ENCODE results near the gene LYL1.

The LYL1 gene

DNA sequence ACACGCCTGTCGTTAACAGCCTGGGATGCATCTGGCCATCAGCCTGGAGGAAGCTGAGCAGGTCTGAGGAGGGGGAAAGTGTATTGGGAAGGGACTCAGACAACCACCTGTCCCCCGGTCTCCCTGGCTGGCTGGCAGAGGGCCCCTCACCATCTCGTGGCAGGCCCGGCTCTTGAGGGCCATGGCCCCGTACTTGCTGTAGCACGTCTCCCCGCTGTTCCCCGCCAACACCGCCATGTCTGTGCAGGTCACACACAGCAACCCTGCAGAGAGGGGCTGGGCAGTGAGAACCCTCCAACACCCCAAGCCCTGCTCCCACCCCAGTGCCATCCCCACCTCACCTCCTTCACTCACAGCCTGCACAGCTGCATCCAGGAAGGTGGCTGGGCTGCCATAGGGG, 9.9 kb upstream of the LYL1 start:
- TF ChIP-seq CTCF (IDR thresholded peaks at IDR 0.05; ENCODE audit: low read depth, low read length) = no peak
- H3K4me1 ChIP-seq = peaks cover 5% of the 10 kb centered on the region
- H3K9me3 ChIP-seq = no peaks in the 10 kb centered on the region
- no peaks in the 10 kb centered on the region for H3K27me3 ChIP-seq
- peaks cover 58% of the 10 kb centered on the region for H3K36me3 ChIP-seq
- no peak overlapping the region for H3K4me3 ChIP-seq (ENCODE audit: low read depth, low read length)
- DNase-seq = no peak

DNA sequence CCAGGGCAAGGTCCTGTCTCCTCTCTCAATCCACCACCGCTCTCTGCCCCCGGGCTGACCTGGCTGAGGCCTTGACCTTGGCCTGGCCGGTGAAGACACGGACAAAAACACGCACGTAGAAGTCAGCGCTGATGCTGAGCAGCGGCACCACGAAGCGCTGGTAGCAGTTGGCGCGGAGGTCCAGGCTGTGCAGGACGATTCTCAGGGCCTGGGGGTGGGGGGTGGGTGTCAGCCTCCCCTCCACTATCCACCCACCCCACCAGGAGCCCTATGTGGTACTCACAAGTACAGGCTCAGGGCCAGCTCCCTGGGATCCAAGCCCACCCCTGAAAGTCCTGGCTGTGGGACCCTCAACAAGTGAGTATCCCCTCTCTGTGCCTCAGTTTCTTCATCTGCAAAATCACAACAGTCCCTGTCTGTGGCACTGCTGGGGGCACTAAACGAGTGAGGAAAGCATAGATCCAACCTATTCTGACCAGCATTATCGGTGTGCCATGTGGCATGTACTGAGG, 7.5 kb upstream of the LYL1 start:
- Histone ChIP-seq H3K27me3 (no peaks in the 10 kb centered on the region), H3K9me3 (no peaks in the 10 kb centered on the region), H3K4me1 (no peaks in the 10 kb centered on the region; the same call in 1 of the 2 replicates), H3K4me3 (ENCODE audit: low read depth, low read length) (no peak overlapping the region), H3K36me3 (peaks cover 64% of the 10 kb centered on the region)
- no peak for TF ChIP-seq CTCF (IDR thresholded peaks at IDR 0.05; ENCODE audit: low read depth, low read length)
- no peak for DNase-seq

DNA sequence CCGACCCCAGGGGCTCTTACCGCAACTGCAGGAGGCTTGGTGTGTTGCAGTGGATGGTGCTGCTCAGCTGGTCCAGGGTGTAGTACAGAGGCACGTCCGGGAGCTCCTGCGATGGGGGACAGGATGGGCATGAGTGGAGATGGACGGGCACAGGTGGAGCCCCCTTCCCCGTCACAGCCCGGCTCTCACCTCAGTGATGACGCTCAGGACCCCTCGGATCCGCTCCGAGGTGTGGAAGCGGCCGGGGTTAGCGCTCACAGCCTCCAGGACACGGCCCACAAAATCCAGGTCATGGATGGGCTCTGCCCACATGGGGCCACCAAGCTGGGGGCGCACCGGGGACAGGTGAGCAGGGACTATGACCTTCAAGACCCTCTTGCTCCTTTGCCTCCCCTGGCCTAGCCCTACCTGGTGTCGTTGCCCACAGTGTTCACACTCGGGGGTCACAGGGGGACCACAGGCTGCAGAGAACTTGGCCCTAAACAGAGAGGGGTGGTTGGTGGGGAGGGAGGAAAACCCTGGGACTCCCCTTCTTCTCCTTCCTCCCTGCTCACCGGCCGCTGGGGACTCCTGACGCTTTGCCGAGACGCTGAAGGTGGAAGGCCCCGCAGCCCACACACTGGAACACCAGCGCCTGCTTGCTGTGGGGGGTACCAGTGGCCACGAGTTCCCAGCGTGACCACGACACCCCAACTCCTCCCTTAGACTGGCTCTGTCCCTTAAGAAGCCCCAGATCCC, 6.9 kb upstream of the LYL1 start:
- H3K9me3 ChIP-seq = no peaks in the 10 kb centered on the region
- no peak for DNase-seq
- no peak overlapping the region for H3K4me3 ChIP-seq (ENCODE audit: low read depth, low read length)
- TF ChIP-seq CTCF (IDR thresholded peaks at IDR 0.05; ENCODE audit: low read depth, low read length) = no peak
- peaks cover 4% of the 10 kb centered on the region; the same call in 1 of the 2 replicates for H3K4me1 ChIP-seq
- H3K27me3 ChIP-seq = no peaks in the 10 kb centered on the region
- peaks cover 60% of the 10 kb centered on the region for H3K36me3 ChIP-seq

DNA sequence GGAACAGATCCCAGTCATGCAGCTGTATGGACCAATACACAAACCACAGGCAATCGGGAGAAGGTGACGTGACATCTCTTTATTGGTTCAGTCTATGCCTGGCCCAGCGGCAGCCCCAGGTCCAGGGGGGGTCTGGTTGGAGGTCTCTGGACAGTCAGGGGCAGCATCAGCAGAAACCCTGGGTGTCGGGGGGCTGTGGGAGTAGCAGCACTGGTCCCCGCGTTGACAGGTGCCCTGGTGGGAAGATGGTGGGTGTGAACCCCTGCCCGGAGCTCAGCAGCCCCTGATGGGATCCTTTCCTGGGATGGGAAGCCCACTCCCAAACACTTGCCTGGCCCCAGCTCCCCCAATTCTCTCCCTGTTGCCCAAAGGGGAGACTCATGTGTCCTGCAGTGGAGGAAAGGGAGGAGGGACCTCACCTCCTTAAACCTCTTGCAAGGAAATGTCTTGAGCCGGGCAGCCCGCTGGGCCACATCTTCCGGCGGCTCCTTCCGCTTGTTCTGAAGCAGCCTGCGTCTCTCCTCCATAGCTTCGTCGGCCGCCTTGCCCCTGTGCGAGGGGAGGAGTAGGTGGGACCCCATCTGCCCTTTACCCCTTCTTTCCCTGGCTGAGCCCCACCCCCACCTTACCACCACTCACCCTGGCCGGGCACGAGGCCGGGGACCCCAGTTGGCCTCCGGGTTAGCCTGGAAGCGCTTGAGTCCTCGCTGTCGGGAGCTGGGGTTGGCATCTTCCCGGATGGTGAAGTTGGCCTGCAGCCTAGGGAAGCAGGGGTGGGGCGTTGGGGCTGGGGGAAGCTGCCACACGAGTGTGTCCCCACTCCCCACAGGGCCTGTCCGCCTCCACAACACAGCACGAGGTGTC, 2.4 kb upstream of the LYL1 start:
- H3K36me3 ChIP-seq = peaks cover 27% of the 10 kb centered on the region
- no peak for TF ChIP-seq CTCF (IDR thresholded peaks at IDR 0.05; ENCODE audit: low read depth, low read length)

DNA sequence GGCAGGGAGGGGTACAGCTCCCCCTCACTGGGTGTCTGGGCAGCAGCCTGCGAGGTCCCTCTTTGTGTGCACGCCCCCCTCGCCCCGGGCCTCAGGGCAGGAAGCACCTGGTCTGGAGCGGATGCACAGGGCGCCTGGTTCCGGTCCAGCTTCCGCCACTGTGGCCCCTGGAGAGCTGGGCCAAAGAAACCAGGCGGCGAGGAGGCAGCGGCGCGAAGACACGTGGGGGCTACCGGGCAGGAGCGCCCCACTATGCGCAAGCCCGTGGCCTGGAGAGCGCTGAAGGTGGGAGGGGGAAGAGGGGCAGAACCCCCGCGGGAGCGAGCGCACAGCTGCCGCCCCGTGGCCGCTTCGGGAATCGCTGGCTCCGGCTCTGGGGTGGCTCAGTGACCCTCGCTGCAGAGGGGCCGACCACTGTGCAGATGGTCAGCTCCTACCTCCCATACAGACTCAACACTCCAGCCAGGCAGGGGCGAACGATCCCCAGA, 1.7 kb upstream of the LYL1 start:
- H3K4me1 ChIP-seq = peaks cover 16% of the 10 kb centered on the region
- peak; percentile 83 for DNase-seq
- peak overlapping the region; percentile 13 for H3K4me3 ChIP-seq (ENCODE audit: low read depth, low read length)
- peaks cover 23% of the 10 kb centered on the region for H3K36me3 ChIP-seq
- H3K27me3 ChIP-seq = no peaks in the 10 kb centered on the region
- TF ChIP-seq CTCF (IDR thresholded peaks at IDR 0.05; ENCODE audit: low read depth, low read length) = peak; percentile 77
- H3K9me3 ChIP-seq = no peaks in the 10 kb centered on the region

More for the DNA sequence above, 2.4 kb upstream of the LYL1 start:
- peak overlapping the region; percentile 13 for H3K4me3 ChIP-seq (ENCODE audit: low read depth, low read length)
- no peaks in the 10 kb centered on the region for H3K9me3 ChIP-seq
- H3K27me3 ChIP-seq = no peaks in the 10 kb centered on the region
- DNase-seq = no peak
- peaks cover 16% of the 10 kb centered on the region for H3K4me1 ChIP-seq

Data from BE2C (cell line).